ENCODE data around the gene KHDC3L.

DNA sequence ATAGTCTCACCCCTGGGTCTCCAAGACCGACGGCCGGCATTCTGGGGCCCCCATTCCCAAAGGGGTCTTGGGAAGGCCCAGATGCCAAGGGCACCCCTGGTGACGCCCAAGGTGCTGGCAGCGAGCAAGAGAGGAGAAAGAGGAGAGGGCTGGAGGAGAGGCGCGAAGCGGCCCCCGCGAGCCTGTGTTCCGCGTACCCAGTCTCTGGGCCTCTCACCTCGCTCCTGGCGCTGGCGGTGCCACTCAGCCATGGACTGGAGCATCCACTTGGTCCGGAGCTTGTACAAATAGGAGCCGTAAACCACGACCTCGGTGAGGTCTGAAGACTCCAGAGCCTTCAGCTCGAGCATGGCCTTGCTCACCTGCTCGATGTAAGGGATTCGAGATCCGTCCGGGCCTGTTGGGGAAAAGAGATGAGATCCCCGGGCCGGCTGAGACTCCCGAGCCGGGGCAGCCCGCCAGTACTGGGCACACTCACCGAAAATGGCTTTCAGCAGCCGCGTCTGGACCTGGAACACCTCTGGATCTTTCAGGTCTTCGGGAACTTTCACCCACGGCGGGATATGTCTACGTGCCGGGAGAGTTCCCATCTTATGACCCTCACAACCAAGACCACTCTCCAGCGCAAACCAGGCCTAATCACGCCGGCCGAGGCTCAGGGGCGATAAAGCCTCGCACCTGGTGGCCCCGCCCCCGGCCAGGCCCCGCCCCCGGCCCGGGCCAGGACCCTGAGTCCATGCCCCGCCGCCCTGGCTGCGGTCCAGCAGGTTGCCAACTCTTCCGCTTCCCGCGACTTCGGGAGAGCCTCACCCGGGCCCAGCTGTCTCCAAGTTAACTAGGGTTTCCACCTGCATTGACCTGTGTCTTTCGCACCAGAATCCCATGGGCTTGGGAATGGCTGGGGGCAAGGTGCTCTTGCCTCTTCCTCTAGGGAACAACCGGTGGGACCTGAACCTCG, 8.5 kb upstream of the KHDC3L start, which contains the start of gene DPPA5:
- TF ChIP-seq POLR2A (IDR thresholded peaks at IDR 0.05), result no peak
- no peak for TF ChIP-seq CTCF (IDR thresholded peaks at IDR 0.05)
- TF ChIP-seq EP300 (IDR thresholded peaks at IDR 0.05), result no peak
